GM12892 (cell line): ENCODE results near the gene BICC1. TPM values are rescaled to one million over a fixed set of nuclear protein-coding genes. Genes with fewer than 3 reads are reported as not detected.

ENCODE experiments used
- DNase-seq: peaks from one replicate; pipeline ENCODE4 v3.0.0; 2011; ENCODE audit not compliant: insufficient read length
- FAIRE-seq: peaks from 2 replicates; lab custom pipeline; 2011; peaks lifted over from hg19 to GRCh38; lab: Jason Lieb, UNC
- POLR2A ChIP-seq: IDR thresholded peaks from 2 replicates; pipeline ENCODE4 v1.6.1; 2011; ENCODE audit warnings: low read depth, low read length, control low read depth
- POLR2AphosphoS5 ChIP-seq: IDR thresholded peaks from 2 replicates; pipeline ENCODE4 v1.6.1; 2011; ENCODE audit warnings: low read depth, low read length, control low read depth
- TAF1 ChIP-seq: IDR thresholded peaks from 2 replicates; pipeline ENCODE4 v1.6.1; 2011; ENCODE audit warnings: low read depth, mild to moderate bottlenecking, control low read depth, low read length, borderline replicate concordance
- polyA plus RNA-seq: library from polyadenylated mRNA; unstranded; fragments of >200 nt; gene quantifications from one replicate; pipeline ENCODE4 v1.2.1, GENCODE V29; 2012; ENCODE audit warnings: missing spikeins, inconsistent platforms; ENCODE audit not compliant: missing spikeins

The BICC1 gene
- polyA plus RNA-seq = not detected

GRCh38 chr10:58512491-58513187 is at the start of gene BICC1:
TSS of gene BICC1 (plus strand) at chr10:58512872. CDS start at chr10:58513144, 272 bp downstream.
- no peak for FAIRE-seq
- no peak for DNase-seq
- TF ChIP-seq POLR2A (no peak), TAF1 (no peak), POLR2AphosphoS5 (no peak)

DNA sequence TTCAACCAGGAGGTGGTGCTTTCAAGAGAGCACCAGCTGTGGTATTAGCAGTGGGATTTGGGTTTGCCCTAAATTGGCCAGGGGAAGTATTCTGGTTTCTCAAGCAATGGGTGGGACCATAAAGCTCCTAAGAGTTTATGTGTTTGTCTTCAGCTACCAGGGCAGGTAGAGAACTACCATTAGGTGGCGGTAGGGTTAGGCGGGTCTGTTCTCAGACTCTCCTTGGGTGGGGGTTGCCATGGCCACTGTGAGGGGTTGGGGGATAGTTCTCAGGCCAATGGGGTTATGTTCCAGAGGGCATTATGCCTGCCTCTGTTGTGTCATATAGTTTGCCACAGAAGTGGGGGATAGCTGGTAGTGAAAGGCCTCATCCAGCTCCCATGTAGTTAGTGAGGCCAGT is 47.7 kb upstream of the BICC1 start:
- TF ChIP-seq POLR2A (no peak), POLR2AphosphoS5 (no peak), TAF1 (no peak)
- no peak for FAIRE-seq
- DNase-seq = no peak

DNA sequence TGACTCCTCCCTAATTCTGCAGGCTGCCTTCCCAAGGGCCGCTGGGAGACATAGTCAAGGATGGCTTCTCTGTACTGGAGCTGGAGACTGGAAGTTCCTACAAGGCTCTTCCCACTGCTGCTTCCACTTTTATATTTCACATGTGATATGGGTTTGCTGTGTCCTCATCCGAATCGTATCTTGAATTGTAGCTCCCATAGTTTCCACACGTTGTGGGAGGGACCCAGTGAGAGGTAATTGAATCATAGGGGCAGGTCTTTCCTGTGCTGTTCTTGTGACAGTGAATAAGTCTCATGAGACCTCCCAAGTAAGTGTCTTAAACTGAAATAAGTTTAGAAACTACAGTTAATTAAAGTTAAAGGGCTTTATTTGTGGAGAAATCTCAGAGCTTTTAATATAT is 47.0 kb upstream of the BICC1 start:
- TF ChIP-seq POLR2A = no peak
- TF ChIP-seq POLR2AphosphoS5 = no peak
- no peak for TF ChIP-seq TAF1
- FAIRE-seq = no peak
- DNase-seq = no peak

GRCh38 chr10:58467931-58468635 is 44.6 kb upstream of the BICC1 start:
- FAIRE-seq (no peak), DNase-seq (no peak)
- TF ChIP-seq POLR2AphosphoS5 = no peak
- TF ChIP-seq TAF1 = no peak
- TF ChIP-seq POLR2A = no peak

DNA sequence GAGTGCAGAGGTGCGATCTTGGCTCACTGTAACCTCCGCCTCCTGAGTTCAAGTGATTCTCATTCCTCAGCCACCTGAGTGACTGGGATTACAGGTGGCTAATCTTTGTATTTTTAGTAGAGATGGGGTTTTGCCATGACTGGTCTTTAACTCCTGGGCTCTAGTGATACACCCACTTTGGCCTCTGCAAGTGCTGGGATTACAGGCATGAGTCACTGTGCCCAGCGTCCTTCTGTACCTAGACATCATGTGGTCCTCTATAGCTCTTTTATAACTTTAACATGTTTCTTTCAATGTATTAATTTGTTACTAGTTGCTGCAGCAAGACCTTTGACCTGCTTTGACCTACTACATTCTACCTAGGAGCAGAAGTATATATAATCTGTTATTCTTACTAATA is 38.7 kb upstream of the BICC1 start:
- DNase-seq (no peak), FAIRE-seq (no peak)
- TF ChIP-seq TAF1 = no peak
- TF ChIP-seq POLR2AphosphoS5 = no peak
- TF ChIP-seq POLR2A = no peak

- FAIRE-seq (no peak), DNase-seq (no peak)
- TF ChIP-seq POLR2AphosphoS5 (no peak), TAF1 (no peak), POLR2A (no peak)
These were observed 37.1 kb upstream of the BICC1 start for GRCh38 chr10:58475322-58476277.

- FAIRE-seq = no peak
- TF ChIP-seq POLR2A (no peak), POLR2AphosphoS5 (no peak), TAF1 (no peak)
- DNase-seq = no peak
These were observed 35.5 kb upstream of the BICC1 start for GRCh38 chr10:58477122-58477521.

DNA sequence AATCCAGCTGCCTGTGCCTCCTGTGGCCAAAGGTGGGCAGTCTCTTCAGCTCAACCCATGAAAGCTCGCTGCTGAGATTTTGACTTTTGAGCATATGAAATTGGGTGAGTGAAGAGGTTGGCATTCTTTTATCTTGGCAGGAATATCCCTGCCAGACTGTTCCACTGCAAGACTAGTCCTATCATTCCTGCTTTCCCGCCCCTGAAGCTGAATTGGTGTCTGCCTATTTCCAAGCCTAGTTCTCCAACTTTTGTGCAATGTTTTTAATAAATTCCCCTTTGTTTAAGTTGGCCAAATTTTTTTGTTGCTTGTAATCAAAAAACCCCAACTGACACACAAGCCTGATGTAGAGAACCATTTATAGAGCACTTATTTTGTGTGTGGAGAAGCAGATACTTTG is 34.8 kb upstream of the BICC1 start:
- TF ChIP-seq TAF1 (no peak), POLR2A (no peak), POLR2AphosphoS5 (no peak)
- FAIRE-seq (no peak), DNase-seq (no peak)

DNA sequence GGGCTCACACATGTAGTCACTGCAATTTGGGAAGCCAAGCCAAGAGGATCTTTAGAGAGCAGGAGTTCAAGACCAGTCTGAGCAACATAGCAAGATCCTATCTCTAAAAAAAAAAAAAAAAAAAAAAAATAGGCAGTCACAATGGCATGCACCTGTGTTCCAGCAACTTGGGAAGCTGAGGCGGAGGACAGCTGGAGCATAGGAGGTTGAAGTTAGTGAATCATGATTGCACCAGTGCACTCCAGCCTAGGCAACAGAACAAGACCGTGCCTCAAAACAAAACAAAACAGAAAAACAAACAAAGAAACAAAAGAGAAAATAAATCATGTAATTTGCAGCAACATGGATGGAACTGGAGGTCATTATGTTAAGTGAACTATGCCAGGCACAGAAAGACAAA is 33.6 kb upstream of the BICC1 start:
- FAIRE-seq = no peak
- no peak for TF ChIP-seq POLR2A
- TF ChIP-seq POLR2AphosphoS5 = no peak
- no peak for TF ChIP-seq TAF1
- DNase-seq = no peak

DNA sequence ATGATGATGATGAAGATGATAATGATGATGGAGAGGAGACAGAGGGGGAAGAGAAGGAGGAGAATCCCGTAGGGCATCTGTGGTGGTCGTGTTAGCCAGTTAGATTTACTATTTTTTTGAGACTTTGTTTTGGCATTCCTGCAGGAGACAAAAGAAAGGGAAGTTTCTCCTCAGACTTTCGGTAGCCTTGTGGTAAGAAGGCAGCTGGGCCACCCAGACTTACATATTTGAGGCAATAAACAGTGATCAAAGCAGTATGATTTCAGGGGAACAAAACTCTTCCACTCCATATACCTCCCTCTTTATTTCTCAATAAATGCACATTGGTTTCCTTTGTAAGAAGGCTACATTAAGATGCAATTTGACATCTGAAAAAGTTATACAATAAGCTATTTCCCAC is 32.4 kb upstream of the BICC1 start:
- no peak for TF ChIP-seq TAF1
- TF ChIP-seq POLR2A = no peak
- no peak for DNase-seq
- FAIRE-seq = no peak

GRCh38 chr10:58481569-58482109 is 31.0 kb upstream of the BICC1 start:
- DNase-seq (no peak), FAIRE-seq (no peak)
- TF ChIP-seq POLR2A = no peak
- TF ChIP-seq TAF1 = no peak
- no peak for TF ChIP-seq POLR2AphosphoS5
